Calu3 (cell line): Measurements from ENCODE around the gene STAT5B. TPM values are rescaled to one million over a fixed set of nuclear protein-coding genes. Genes with fewer than 3 reads are reported as not detected.

Source experiments
- BruUV-seq: library from RNA; stranded (reverse); fragments of 400-500 nt; replicated peaks from 2 replicates; lab custom pipeline; 2021; lab: Mats Ljungman, UMichigan
- CTCF ChIA-PET: fragments of 300-600 bp; sonication (Branson Sonifier 250); formaldehyde crosslinking; loops from one replicate; lab custom pipeline; 2022; ENCODE audit warnings: antibody characterized with exemption; lab: Charles Lee
- DNase-seq: peaks from one replicate; pipeline ENCODE4 v3.0.0; 2022
- H3K27ac Mint-ChIP-seq: one replicate; pipeline ENCODE4 v1.8.0; 2022; ENCODE audit warnings: mixed read lengths; ENCODE audit not compliant: unreplicated experiment
- H3K27me3 Mint-ChIP-seq: one replicate; pipeline ENCODE4 v1.8.0; 2022; ENCODE audit warnings: mixed read lengths; ENCODE audit not compliant: unreplicated experiment
- H3K36me3 Mint-ChIP-seq: one replicate; pipeline ENCODE4 v1.8.0; 2022; ENCODE audit warnings: mild to moderate bottlenecking, moderate library complexity, mixed read lengths; ENCODE audit not compliant: insufficient read depth, unreplicated experiment
- H3K4me1 Mint-ChIP-seq: one replicate; pipeline ENCODE4 v1.8.0; 2022; ENCODE audit warnings: mild to moderate bottlenecking, low read depth, mixed read lengths; ENCODE audit not compliant: unreplicated experiment
- H3K4me3 Mint-ChIP-seq: one replicate; pipeline ENCODE4 v1.8.0; 2022; ENCODE audit warnings: mild to moderate bottlenecking, low read depth, moderate library complexity, mixed read lengths; ENCODE audit not compliant: unreplicated experiment
- H3K9me3 Mint-ChIP-seq: one replicate; pipeline ENCODE4 v1.8.0; 2022; ENCODE audit warnings: low read depth, mixed read lengths; ENCODE audit not compliant: unreplicated experiment
- CTCF ChIP-seq: fragments of 200-600 bp; IDR thresholded peaks from one replicate; pipeline ENCODE4 v1.8.0; 2022; ENCODE audit warnings: antibody characterized with exemption; ENCODE audit not compliant: unreplicated experiment
- intact Hi-C: fragments of 100-400 bp; cut with micrococcal nuclease; formaldehyde crosslinking; loops from one replicate; pipeline ENCODE4 v1.10.0; 2022; ENCODE audit not compliant: unreplicated experiment
- total RNA-seq: library from RNA; stranded (reverse); gene quantifications from 2 replicates; pipeline ENCODE4 v1.2.3, GENCODE V29; 2022

STAT5B gene
- total RNA-seq, 1 experiment from 2014 or later: 45.8 TPM

DNA sequence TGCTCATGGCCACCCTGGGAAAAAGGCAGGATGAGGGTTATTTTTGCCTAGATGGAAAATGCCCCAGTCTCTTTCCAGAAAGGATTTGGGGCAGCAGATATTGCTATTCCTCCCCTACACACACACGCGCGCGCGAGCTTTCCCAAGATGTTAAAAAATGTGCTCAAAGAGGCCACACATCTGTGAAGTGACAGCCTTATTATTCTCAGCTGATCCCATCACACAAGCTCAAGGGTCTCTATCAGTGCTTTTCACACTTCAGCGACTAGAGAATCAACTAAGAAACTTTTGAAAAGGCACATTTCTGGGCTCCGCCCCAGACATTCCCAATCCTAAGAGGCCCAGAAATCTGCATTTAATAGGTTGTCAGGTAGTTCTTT lies 115.7 kb downstream of the STAT5B start:
- CTCF ChIA-PET: interaction anchor here (0.5 to 0.9 kb wide), 2 partner anchors 47 to 370 kb away, joined by 3 to 4 read pairs; no protein-coding TSS in a partner anchor
- DNase-seq: no peak
- H3K36me3 Mint-ChIP-seq: peaks cover 6% of the 10 kb centered on the region
- no peak overlapping the region for H3K4me3 Mint-ChIP-seq
- intact Hi-C loops: no loop called here
- H3K9me3 Mint-ChIP-seq: no peaks in the 10 kb centered on the region
- no peak overlapping the region for H3K27ac Mint-ChIP-seq
- H3K27me3 Mint-ChIP-seq: peaks cover 6% of the 10 kb centered on the region
- no TSS peak for BruUV-seq
- TF ChIP-seq CTCF: no peak
- H3K4me1 Mint-ChIP-seq: no peaks in the 10 kb centered on the region

DNA sequence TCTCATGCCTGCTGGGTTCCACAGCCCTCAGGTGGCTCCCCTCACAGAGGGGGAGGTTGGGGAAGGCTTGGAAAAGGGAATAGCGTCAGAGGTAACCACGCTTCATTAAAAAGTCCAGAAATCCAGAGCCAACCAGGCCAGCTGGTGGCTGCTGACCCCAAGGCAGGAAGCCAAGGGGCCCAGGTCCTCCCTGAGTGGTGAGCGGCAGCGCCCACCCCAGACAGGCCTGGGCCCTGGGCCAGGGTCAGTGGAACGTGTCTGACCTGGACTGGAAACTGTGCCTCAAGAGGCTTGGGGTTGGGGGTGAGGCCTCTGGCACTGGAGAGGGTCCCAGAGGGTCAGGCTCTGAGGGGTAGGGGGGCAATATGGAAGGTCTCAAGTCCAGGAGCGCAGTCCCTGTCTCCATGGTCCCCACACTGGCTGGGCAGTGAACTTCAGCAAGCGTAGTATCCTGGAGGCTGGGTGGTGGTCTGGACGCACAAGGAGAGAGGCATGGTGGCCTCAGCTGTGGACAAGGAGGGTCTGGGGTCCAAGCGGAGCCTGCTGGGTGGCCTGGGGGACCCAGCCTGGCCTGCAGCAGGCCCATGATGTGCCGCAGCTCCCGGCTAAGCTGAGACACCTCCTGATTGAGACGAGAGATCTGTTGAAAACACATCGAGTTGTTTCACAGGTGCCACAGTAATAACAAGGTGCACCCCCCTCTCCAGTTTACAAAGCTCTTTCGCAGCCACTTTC lies 116.2 kb downstream of the STAT5B start:
- H3K4me1 Mint-ChIP-seq: no peaks in the 10 kb centered on the region
- H3K9me3 Mint-ChIP-seq: no peaks in the 10 kb centered on the region
- no peak for DNase-seq
- no peak for TF ChIP-seq CTCF
- intact Hi-C loops: no loop called here
- no peaks in the 10 kb centered on the region for H3K27me3 Mint-ChIP-seq
- no peak overlapping the region for H3K4me3 Mint-ChIP-seq
- H3K27ac Mint-ChIP-seq: no peak overlapping the region
- BruUV-seq: no TSS peak
- CTCF ChIA-PET: interaction anchor here (0.5 to 0.9 kb wide), 2 partner anchors 47 to 370 kb away, joined by 3 to 4 read pairs; no protein-coding TSS in a partner anchor
- H3K36me3 Mint-ChIP-seq: peaks cover 11% of the 10 kb centered on the region

GRCh38 chr17:42155614-42156045 lies 120.6 kb downstream of the STAT5B start:
- intact Hi-C loops: no loop called here
- H3K27ac Mint-ChIP-seq: no peak overlapping the region
- TSS peak; percentile 74 for BruUV-seq

More at GRCh38 chr17:42155614-42156045, 120.6 kb downstream of the STAT5B start:
- DNase-seq: no peak
- CTCF ChIA-PET: interaction anchor here (0.7 kb wide), 2 partner anchors 105 to 1552 kb away, joined by 4 to 5 read pairs; no protein-coding TSS in a partner anchor
- H3K9me3 Mint-ChIP-seq: no peaks in the 10 kb centered on the region
- H3K36me3 Mint-ChIP-seq: peaks cover 28% of the 10 kb centered on the region
- H3K27me3 Mint-ChIP-seq: no peaks in the 10 kb centered on the region
- peak overlapping the region; percentile 90 for H3K4me3 Mint-ChIP-seq
- TF ChIP-seq CTCF: no peak
- H3K4me1 Mint-ChIP-seq: peaks cover 24% of the 10 kb centered on the region
